Epithelial cell of prostate (primary cell): ENCODE measurements around the gene SZT2.

Experiments
- DNase-seq: peaks from one replicate; pipeline ENCODE4 v3.0.0-alpha.2; 2011; ENCODE audit warnings: low read depth, low spot score
- H3K27ac ChIP-seq: fragments of 450-650 bp; 2 replicates; pipeline ENCODE4 v1.5.1; 2017; ENCODE audit warnings: mild to moderate bottlenecking

SZT2 gene

DNA sequence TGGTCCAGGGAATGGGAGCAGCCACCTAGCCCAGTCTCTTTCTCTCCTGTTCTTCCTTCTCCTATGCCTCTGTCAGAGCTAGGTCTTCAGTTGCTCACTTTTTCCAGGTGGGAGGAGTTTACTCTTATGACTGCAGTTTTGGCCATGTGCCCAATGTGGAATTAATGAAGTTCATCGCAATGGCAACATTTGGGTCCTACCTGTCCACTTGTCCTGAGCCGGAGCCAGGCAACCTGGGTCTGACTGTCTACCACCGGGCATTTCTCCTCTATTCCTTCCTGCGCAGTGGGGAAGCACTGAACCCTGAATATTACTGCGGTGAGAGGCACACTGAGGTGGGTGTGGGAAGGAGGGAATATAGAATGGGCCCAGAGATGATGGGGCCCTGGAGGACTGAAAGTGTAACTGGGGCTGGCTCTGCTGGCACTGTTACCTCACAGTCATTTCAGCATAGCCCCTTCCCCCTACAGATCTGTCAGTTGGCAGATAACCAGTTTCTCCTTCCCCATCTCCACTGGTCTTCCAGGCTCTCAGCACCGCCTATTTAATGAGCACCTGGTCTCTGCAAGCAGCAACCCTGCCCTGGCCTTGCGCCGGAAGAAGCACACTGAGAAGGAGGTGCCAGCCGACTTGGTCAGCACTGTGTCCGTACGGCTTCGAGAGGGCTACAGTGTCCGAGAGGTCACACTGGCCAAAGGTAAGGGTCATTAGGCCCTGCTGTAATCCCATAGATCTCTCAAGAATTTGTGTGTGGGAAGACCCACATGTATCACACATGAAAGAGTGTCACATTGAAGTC is 30.1 kb downstream of the SZT2 start:
- DNase-seq, result no peak
- H3K27ac ChIP-seq, result no peak overlapping the region

DNA sequence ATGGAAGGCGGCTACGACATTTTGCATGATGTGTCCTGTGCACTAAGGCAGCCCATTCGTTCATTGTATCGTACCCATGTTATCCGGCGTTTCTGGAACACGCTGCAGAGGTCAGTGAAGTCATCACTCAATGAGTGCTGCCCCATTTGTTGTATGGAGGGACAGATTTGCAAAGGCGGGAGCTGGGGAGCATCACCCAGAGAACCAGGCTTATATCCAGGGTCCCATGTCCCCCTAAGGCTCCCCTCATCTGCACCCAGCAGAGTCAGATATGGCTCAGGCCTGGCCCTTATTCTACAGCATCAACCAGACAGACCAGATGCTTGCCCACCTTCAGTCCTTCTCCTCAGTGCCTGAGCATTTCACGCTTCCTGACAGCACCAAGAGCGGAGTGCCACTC is 31.2 kb downstream of the SZT2 start:
- DNase-seq, result no peak

DNA sequence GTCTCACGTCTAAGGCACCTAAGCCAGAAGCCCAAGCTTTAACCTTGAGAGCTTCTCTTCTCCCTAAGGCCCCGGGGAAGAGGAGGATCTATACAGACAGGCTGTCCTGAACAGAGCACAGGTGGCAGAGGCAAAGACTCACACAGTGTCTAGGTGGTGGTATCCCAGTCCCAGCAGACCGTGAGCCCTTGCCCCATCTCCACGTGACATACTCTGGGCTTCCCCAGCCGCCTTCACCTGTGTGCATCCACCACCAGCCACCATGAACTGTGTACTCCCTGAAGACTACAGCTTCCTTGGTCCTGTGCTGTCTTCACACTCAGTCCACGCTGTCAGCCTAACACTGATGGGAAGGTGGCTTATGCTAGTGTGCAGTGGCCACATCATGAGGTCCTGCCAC is 31.7 kb downstream of the SZT2 start:
- DNase-seq, result no peak
- no peak overlapping the region for H3K27ac ChIP-seq

More for the DNA sequence above, 31.2 kb downstream of the SZT2 start:
- no peak overlapping the region for H3K27ac ChIP-seq

DNA sequence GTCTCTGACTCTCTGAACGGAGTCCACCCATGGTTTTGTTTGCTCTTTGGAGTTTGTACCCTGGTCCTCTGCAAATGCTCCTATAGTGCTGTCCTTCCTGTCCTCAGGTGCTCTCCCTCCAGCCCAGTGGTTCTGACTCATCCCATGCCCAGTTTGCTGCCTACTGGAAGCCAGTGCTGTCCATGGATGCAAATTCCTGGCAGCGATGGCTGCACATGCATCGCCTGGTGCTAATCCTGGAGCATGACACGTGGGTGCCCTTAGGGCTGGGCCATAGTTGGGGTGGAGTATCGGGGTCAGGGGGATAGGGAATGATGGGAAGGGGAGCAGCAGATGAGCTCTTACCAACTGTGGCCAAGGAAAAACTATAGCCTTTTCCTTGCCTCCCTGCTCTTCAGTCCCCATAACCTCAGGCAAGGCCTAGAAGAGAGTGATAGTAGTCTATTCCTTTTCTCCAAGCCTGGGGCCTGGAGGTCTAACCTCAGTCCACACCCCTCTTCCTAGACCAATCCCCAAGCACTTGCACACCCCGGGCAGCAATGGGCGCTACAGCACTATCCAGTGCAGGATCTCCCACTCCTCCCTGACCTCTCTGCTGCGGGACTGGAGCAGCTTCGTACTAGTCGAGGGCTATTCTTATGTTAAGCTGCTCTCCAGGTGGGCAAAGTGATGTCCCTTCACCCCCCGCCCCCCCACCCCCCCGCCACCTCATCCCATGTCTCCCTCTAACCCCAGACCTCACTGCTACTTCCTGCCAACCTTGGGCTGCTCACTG is 32.5 kb downstream of the SZT2 start:
- peak overlapping the region; percentile 95 for H3K27ac ChIP-seq

DNA sequence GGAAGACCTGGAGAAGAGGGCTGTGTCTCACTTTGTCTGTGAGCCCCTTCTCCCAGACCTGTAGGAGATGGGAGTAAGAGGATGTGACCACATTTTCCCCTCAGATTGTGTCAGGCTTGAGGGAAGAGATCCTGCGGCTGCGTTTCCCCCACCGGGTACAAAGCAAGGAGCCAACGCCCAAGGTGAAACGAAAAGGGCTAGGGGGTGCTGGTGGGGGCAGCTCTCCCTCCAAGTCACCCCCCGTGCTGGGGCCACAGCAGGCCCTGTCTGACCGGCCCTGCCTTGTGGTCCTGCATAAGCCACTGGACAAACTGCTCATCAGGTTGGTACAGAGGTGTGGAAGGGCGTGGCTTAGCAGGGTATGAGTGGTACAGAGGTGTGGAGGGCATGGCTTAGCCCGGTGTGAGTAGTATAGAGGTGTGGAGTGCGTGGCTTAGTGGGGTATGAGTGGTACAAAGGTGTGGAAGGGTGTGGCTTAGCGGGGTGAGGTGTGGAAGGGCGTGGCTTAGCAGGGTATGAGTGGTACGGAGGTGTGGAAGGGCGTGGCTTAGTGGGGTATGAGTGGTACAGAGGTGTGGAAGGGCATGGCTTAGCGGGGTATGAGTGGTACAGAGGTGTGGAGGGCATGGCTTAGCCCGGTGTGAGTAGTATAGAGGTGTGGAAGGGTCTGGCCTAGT is 33.4 kb downstream of the SZT2 start:
- no peak for DNase-seq
- peak overlapping the region; percentile 95 for H3K27ac ChIP-seq

More for the DNA sequence above, 32.5 kb downstream of the SZT2 start:
- no peak for DNase-seq

DNA sequence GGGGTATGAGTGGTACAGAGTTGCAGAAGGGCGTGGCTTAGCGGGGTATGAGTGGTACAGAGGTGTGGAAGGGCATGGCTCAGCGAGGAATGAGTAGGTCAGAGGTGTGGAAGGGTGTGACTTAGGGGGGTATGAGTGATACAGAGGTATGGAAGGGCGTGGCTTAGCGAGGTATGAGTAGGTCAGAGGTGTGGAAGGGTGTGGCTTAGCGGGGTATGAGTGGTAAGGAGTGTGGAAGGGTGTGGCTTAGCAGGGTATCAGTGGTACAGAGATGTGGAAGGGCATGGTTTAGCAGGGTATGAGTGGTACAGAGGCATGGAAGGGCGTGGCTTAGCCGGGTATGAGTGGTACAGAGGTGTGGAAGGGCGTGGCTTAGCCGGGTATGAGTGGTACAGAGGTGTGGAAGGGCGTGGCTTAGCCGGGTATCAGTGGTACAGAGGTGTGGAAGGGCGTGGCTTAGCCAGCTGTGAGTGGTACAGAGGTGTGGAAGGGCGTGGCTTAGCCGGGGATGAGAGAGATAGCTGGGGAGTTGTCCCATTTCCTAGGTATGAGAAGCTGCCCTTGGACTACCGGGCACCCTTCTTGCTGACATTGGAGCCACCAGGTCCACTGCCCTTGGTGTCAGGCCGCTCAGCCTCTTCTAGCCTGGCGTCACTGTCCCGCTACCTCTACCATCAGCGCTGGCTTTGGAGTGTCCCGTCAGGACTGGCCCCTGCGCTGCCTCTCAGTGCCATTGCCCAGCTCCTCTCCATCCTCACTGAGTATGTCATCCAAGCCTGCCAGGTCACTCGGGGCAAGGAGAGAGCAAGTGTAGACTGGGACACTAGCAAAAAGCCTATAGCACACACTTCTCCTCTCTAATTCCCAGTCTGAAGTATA is 34.2 kb downstream of the SZT2 start:
- DNase-seq, result peak; percentile 85
- H3K27ac ChIP-seq, result peak overlapping the region; percentile 95

DNA sequence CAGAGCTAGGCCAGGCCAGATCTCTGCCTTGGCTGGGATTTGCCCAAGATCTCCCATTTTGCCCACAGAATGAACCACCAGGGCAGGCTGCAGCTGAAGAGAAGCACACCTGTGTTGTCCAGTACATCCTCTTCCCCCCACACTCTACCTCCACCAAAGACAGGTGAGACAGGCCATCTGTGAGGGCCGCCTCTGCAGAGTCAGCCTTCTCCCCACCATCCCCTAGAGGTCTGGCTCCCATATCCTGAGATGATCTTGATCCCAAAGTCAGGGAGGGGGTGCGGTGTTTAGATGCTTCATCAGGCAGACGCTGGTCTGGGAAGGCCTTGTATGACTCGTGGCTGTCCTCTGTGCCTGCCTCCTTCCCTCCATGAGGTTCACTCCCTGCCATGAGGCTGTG is 35.3 kb downstream of the SZT2 start:
- DNase-seq, result no peak
- H3K27ac ChIP-seq, result peak overlapping the region; percentile 95

DNA sequence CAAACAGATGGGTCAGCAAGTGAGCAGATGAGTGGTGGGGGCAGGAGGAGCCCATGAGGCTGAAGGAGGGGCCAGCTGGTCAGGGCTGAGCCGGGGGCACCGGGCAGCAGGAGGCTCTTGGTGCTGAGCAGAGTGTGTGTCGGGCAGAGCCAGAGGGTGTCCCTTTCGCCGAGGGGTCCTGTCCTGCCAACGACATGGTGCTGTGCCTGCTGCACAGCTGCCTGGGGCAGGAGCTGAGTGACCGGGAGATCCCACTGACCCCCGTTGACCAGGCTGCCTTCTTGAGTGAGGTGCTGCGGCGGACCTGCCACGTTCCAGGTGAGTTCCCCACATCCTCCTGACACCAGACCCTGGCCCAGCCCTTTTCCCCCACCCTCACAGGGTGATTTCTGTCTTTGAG is 36.5 kb downstream of the SZT2 start:
- DNase-seq, result no peak

DNA sequence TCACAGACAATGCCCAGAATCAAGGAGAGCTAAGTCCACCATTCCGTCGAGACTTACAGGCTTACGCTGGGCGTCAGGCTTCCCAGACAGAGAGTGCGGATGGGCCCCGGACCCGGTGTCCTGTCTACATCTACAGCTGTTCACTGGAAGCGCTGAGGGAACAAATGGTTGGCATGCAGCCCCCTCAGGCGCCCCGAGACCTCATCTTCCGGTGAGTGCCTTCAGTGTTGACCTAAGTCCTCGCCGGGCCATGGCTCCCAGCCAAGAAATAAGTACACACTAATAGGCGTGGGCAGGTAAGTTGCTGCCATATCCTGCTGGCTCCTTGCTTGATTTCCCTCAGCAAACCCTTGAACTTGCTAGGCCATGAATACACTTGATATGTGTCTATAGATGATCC is 37.8 kb downstream of the SZT2 start:
- no peak overlapping the region for H3K27ac ChIP-seq
- DNase-seq, result no peak

More for the DNA sequence above, 36.5 kb downstream of the SZT2 start:
- no peak overlapping the region for H3K27ac ChIP-seq

DNA sequence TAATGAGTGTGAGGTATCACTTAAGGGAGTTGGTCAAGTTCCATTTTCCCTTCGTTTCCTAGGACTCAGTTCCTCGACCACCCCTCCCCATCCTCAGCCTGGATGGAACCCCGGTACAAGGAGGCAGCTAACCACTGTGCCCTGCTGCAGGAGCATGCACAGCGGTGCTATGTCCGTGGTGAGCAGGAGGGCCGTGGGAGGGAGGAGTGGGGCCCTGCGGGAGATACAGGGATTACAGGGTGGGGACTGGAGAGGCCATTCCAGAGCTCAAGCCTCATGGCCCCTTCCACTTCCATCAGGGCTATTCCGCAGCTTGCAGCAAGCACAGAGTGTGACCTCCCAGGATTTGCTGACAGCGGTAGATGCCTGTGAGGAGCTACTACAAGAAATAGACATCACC is 38.2 kb downstream of the SZT2 start:
- no peak for DNase-seq
- no peak overlapping the region for H3K27ac ChIP-seq

DNA sequence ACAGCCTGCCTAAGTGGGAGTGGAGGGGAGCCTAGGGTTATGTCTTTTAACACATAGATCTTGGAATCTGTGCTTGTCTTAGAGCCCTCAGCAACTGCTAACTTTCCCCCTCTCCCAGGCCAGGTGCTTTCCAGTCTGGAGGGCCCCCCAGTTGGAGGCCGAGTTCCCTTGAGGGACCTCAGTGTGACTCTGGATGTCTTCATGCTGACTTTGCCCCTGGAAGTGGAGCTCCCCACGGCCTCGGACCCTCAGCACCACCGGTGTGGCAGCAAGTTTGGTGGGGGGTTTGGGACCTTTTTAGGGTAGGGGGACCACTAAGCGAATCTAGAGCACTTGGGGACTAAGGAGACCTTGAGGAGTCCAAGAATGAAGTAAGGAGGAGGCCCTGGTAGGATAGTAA is 41.1 kb downstream of the SZT2 start:
- no peak overlapping the region for H3K27ac ChIP-seq
- no peak for DNase-seq

DNA sequence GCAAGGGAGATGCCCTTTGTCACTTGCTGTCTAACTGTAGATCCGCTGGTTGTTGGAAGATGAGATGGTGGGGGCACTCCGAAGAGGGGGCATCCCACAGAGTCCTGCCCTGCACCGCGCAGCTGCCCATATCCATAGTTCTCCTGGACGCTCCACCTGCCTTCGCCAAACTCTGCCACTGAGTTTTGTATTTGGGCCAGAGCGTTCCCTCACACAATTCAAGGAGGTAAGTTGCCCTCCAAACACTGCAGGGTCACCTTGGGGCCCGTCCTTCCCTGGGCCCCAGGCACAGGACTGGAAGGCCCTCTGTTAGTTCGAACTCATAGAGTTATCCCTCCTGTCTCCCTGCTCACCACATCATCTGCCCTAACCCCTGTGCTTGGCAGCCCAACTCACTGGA is 42.0 kb downstream of the SZT2 start:
- no peak for DNase-seq
- no peak overlapping the region for H3K27ac ChIP-seq

DNA sequence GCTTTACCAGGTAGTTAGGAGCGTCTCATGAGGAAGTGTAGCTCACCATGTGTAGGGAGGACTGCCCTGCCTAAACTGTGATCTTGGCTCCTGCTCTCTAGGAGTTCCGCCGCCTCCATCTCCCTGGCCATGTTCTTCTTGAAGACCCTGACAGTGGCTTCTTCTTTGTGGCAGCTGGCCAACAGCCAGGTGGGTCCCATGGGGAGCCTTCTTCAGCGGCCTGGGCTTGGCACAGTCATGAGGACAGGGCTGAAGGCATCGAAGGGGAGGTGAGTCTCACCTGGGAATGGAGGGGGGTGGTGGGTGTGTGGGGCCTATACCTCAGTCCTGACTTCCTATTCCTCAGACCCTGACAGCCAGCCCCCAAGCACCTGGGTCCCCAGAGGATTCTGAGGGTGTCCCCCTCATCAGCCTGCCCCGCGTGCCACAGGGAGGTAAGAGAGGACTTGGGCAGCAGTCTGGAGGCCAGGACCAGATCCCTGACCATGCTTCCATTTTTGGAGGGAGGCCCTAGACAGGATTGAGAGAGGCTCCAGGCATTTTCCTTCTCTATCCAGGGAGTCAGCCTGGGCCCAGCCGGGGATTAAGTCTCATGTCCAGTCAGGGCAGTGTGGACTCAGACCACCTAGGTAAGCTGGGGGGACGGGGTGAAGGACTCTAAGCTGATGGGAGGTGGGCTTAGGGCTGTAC is 42.6 kb downstream of the SZT2 start:
- no peak overlapping the region for H3K27ac ChIP-seq
- DNase-seq, result no peak

DNA sequence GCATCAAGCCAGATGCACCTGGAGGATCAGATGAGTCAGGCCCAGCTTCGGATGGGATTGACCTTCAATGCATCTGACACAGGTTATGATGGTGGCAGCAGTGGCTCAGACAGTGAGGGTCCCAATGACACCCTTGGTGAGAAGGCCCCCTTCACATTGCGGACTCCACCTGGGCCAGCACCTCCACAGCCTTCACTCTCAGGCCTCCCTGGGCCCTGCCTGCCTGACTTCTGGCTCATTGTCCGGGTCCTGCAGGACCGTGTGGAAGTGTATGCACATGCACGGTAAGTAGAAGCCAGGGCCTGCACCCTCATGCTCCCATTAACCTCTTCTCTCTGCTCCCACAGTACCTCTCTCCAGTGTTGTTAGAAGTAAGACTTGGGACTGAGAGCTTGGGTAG is 43.2 kb downstream of the SZT2 start:
- H3K27ac ChIP-seq, result no peak overlapping the region
- DNase-seq, result no peak

DNA sequence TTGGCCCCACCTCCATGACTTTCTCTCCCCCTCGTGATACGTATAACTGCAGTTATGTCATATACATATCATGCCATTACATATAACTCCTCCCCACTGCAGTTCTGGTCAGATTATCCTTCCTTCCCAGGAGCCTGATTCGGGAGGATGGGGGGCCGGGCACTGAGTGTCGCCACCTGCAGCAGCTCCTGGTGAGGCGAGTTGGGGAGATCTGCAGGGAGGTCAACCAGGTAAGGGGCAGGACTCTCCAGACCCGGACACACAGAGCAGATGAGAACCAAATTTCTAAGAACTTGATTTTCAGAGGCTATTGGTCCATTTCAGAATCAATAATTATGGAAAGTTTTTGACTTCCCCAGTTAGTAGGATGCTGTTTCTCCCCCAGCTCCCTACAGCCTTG is 44.6 kb downstream of the SZT2 start:
- no peak for DNase-seq
- no peak overlapping the region for H3K27ac ChIP-seq

DNA sequence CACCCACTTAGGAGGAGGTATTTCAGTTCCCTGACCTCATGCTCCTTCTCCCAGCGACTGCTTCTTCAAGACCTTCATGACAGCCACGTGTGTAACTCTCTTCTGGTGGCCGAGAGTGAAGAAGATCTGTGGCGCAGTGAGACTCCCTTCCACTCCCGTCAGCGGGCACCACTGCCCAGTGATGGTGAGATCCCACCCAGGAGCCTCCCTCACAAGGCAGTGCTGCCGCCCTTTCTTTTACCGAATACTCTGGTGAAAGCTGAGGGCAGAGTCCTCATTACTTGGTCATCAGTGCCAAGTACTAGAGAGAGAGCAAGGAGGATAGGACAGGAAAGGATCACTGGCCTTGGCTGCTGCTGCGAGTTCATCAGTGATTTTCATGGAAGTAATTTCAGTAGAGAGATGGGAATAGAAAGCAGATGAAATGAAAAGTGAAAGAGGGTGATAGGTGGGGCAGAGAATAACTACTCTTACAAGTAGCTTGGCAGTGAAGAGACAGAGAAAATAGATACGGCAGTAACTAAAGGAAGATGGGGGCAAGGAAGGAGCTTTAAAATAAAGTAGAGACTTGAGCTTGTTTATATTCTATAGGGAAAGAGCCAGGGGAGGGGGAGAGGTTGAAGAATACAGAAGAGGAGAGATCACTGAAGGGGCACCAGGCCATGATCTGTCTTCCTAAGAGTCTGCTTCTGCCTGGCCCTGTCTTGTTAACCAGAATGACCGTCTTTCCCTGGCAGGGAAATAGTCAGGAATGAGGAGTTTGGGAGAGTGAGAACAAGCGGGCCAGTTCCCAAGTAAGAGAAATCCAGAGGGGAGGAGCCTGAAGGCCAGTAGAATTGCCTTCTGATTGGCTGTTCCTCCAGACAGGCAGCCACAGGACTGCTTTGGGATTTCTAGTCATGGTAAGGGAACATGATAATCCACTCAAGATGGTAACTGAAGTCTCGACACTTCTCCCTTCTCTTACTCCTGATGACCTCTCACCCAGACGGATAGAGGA is 45.7 kb downstream of the SZT2 start:
- DNase-seq, result no peak
- H3K27ac ChIP-seq, result no peak overlapping the region

DNA sequence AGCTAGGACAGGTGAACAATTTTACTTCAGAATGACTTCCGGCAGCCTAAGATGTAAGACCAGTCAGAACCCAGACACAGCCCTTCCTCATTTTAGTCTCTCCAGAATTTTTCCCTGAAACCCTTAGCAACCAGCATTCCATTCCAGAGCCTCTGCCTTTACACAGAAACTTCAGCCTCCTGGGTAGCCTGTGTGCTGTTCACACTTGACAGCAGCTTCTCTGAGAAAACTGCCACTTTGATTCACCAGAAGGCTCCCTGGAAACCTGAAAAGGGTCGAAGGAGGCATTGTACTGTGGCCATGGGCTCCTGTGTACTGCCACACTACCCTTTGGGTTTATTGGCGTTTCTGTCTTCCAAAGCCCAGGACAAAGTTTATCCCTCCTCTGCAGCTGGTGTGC is 46.7 kb downstream of the SZT2 start:
- H3K27ac ChIP-seq, result no peak overlapping the region

More for the DNA sequence above, 46.7 kb downstream of the SZT2 start:
- no peak for DNase-seq
